ENCODE results near the gene RREB1.

Gene RREB1

DNA sequence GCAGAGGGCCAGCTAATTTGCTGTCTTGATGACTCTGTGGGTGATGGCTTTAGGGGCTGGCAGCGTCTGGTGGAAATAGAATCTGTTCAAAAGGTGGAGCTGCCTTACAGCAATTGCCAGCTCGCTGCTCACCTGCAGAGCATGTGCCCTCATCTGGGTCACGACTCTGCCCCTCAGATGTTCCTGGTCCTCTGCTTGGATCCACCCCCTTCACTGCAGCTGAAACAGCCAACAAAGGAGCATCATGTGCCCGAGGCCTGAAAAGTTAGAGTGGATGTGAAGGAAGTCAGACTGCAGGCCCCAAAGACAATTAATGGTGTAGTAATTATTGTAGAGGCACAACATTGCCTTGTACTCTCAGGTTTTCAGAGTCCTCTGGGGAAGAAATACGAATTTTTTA, 19.9 kb downstream of the RREB1 start:
- DNase-seq, result no peak

DNA sequence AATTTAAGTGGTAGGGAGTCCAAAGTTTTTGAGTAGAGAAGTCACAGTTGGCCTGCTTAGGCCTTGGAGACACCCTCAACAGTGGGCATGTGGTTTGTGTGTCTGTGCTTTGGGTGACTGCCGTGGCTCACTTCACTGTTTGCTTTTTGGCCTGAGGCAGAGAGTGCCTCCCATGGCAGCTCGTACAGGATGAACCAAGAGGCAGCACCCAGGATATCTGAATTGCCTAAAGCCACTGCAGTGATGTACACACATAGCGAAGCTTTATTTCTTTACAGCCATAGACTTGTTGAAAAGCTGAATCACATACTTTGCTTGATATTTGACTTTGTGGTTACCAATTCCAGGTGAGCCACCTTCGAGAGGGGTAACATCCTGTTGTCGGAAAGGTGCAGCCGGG, 21.6 kb downstream of the RREB1 start:
- DNase-seq, result no peak

DNA sequence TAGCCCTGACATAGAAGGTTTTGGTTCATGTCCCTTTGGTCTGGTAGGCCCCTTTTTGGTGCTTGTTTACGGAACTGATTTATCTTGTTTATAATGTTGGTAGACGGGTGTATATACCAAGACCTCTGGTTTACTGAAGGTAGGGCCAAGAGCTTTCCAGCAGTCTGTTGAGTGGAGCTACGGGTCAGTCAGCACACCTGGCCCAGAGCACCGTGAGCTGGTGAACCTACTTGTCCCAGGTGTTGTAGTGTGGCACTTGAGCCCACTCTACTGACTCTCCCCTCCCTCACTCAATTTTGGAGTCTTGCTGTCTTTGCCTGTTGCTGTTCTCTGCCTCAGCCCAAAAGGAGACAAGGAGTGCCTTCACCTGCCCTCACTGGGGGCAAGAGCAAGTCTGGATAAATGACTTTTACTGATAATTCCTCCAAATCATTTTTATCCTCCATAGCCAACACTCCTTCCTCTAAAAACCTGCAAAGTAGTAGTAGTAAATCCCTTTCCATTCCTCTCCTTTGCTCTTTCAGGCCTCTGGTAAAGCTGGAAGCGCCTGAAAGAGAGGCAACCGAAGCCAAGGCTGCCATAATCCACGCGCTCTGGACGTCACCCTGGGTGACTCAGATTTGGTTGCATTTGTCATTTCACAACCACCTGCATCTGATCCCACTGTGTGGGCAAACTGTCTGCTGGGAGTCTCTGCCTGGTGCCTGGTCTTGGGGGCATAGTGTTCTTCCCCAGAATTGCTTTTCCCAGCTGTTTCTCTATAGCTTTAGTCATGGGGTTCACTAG, 22.2 kb downstream of the RREB1 start:
- peak; percentile 69 for DNase-seq

DNA sequence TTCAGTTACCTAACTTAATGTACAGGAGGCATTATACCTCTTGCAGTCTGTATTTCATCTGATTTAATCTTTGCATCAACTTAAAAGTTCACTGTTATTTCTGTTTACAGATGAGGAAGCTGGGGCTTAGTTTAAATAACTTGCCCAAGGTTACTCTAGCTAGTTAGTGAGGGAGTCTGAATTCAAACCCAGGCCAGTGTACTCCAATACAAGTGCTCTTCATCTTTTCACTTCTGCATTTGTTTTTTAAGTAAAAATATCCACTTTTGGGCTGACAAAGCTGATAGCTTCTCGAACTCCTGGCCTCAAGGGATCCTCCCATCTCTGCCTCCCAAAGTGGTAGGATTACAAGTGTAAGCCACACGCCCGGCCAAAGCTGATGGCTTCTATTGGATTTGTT, 23.6 kb downstream of the RREB1 start:
- DNase-seq, result no peak

DNA sequence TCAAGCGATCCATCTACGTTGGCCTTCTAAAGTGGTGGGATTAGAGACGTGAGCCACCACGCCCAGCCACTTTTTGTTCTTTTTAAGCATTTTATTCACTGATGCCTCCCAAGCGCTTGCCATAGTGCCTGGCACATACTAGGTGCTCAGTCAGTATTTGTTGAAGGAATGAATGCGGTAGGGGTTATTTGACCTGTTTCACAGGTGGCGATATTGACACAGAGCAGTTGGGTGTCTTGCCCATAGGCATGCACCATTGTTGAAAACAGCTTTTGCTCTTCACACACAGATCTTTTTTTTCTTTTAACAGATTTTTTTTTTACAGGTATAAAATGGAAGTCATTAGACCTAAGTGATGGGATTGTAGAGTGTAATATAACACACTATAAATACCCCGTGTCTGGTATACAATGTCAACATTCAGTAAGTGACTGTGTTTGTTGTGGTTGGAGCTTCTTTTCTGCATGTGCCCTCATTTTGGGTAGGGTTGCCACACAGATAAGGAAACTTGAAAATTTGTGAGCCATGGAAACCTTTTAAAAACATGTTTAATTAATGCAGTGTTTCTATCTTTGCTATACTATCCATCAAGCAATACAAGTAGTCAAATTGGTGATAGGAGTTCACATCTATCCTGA, 24.8 kb downstream of the RREB1 start:
- DNase-seq, result no peak

DNA sequence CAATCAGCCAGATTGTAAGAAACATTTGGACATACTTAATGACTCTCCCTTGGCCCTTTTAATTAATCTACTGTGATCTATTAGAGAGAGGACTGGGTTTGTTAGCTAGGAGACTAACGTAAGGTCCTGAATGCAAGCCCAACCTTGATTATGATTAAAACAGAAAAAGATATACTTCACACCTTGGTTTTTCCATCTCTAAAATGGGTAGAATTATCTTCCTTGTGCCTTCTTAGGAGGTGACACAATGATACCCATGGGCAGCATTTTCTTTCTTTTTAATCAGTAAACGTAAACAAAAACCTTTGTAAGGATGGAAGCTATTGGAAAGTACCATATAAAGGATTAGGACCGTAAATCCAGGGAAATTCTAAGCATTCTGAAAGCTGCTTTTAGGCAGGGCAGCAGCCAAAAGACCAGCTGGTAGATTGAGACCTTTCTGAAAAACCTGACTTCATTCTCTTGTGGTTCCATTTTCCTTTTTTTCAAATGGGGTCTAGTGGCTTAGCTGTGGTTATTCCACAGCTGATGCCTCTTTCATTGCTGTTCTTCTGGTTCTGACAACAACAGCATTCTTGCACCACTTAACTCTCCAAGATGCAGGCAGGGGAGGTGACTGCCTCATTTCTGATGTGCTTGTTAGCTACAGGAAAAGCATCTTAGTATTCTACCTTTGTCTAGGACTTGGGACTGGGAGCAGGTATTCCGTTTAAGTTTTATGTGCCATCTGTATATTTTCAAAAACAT, 27.4 kb downstream of the RREB1 start:
- DNase-seq, result no peak

DNA sequence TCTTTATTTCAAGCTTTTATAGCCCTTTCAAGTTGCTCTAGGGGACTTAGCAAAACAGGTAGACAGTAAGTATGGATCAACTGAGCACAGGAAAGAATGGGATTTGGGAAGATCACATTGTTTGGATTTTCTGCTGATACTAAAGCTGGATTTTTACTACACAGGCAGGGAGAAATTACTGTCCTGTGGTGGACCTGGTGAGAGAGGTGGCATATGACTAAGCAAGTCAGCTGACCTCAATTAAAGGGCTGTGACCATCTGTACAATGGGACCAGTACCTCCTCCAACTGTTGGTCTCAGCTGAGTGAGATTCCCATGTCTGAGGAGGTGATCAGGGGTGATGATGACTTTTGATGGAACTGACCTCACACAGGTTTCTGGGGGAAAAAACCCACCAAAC, 28.0 kb downstream of the RREB1 start:
- no peak for DNase-seq

DNA sequence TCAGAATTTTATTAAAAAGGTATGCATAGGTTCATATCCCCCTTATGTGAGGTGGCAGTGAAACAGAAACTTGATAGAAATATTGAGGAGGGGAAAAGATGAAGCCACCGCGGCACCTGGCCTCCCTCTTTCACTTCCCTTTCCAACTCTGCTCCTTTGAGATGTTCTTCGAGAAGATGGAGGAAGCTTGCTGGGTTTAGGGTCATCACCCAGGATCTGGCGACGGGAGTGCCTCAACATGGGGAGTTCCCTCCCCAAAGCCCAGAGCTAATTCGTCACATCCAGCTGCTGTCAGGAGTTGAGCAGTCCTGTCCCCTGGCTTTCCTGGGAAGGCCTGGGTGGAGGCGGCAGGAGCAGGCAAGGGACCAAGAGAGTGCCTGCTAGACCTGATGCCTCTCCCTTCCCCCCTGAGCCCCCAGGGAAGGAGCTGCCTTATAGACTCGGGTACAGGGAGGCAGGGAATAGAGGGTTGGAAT, 29.1 kb downstream of the RREB1 start:
- DNase-seq, result no peak

DNA sequence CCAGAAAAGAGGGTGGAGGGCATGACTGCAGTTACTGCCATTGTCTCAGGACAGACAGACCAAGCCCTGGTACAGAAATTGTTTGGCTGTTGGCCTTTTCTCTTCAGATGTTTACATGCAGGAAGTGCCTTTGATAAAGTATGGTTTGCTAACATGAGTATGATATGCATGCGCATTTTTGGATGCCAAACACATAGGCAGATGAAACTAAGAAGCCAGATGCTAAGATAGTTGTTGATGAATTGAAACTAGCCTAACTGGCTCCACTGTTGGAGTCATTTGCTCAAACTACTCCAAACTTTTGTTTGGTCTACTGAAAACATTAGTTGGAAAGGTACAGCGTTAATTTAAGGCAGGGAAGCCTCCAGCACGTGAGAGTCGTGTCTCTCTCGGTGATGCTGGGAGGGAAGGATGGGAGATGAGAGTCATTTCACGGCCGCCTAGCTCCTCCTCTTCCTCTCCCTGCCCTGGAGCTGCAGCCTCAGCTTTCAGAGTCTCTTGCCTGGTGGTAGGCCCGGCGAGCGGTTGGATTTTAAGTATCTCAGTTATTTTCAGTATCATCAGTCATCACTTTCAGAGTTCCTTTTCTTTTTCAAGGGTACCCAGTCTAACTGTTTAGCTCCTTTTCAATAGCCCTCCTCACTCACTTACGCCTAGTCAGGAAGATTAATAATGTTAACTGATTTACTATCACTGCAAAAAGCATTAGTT, 29.7 kb downstream of the RREB1 start:
- peak; percentile 83 for DNase-seq

DNA sequence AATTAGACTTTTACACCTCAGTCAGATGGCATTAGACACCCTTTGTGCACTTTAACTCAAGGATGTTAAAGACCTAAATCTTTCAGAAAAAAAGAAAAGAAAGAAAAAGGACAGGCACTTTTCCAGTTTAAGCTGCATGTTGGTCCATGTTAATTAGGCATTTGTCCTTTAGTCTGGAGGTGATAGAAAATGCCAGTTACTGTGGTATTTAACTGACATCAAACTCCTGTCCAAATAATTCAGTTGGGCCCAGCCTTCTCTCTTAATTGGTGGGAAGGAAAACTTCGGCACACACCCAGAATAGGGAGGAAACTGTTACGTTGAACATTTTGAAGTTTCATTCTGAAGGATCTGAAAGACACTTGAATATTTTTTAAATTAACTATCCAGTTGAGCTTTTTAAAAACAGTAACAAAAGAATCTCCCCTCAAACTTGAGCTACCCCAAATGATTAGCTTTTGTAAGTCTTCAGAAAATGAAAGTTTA, 30.3 kb downstream of the RREB1 start:
- no peak for DNase-seq

DNA sequence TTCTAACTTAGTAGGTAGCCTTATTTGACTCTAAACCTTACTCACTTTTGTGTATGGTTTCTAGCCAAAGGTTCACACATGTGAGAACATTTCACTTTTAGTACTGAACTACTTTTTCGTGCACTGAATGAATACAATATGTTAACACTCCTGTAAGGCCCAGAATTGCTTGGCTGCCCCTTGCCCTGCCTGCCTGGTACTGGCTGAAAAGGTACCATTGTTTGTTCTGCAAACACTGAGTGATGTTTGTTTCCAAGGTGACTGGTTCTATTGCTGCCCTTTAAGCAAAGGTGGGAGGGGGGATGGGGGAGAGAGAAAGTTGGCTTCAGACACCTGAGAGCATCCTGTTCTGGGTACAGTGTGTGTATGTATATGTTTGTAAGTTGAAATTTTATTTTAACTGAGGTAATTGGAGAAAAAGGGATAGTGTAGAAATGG, 31.2 kb downstream of the RREB1 start:
- peak; percentile 56 for DNase-seq

DNA sequence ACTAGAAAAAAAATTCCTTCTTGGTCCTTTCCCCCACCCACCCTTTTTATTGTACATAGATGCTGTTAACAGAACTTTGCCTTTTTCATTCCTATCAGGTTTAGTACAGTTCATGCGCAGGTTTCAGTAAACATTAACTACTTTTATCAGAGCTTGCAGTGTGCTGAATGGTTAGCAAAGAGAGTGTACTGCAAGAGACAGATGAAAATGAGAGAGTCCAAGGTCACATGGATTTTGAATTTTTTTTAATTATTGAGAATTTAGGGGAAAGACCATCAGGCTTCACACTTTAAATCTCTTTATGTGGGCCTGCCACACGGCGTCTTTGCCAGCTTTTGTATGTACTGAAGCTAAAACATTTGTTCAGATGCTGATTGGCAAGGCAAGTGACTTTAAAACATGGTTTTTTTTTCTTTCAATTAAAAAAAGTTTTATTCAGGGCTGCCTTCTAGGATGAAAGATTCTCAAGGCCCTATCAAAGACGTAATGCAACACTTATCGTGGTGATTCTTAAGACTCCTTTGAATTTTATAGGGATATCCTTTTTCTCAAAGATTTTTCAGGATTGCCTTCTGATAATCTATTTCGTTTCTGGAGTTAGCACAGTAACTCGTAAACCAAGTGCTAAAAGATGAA, 32.2 kb downstream of the RREB1 start:
- no peak for DNase-seq

DNA sequence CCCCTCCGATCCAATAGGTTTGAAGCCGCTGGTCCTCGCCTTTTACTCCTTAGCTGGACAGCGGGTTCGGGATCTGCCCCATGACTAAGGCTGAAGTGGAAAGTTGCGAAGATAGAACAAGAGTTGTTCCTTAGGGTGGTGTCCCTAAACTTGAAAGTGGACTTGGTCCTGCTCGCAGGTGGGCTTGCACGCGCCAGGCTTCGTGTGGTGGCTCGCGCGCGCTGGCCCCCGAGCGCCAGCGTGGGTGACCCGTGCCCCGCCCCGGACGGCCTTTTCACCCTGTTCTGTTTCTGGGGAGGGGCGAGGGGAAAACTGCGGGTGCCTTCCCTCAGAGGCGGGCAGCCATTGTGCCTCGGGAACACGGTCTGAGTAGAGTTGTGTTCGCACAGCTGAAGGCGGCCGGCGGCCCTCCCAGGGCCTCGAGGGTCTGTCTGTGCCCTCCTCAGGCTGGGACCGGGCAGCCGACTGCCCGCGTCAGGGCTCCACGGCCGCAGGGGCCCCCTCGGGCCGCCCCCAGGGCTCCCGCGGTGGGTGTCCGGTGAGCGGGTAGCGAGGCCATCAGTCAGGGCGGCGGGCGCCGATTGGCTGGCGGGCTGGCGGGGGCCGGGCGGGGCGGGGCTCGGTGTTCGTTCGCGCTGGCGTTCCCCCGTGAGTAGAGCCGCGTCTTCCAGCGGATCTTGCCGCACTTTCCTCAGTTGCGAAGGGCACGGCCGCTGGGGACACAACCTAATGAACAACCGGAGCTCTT, 33.0 kb downstream of the RREB1 start:
- DNase-seq, result peak; percentile 86

DNA sequence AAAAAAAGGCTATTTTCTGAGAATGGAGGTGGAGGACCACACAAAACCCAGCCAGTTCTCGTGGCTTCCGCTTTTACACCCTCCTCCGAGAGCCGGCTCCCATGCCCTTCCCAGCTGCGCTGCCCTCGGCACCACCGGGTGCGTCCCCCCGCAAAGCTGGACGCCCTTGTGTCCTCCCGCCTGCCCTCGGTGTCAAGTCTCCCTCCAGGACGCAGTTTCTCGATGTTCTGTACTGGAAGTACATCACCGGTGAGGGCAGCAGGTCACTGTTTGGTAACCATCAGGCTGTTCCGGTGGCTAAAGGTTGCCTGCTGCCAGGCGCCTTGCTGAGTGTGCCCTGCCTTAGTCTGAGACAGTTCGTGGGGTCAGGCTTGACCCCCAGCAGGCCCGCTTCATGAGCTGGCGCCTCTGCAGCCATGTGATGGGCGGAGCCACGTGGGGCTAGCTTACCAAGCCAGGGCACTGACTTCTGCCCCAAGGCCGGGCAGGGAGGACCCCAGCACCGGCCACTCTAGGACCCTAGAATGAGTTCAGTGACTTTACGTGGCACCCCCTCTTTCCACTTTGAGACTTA, 34.6 kb downstream of the RREB1 start:
- DNase-seq, result no peak

DNA sequence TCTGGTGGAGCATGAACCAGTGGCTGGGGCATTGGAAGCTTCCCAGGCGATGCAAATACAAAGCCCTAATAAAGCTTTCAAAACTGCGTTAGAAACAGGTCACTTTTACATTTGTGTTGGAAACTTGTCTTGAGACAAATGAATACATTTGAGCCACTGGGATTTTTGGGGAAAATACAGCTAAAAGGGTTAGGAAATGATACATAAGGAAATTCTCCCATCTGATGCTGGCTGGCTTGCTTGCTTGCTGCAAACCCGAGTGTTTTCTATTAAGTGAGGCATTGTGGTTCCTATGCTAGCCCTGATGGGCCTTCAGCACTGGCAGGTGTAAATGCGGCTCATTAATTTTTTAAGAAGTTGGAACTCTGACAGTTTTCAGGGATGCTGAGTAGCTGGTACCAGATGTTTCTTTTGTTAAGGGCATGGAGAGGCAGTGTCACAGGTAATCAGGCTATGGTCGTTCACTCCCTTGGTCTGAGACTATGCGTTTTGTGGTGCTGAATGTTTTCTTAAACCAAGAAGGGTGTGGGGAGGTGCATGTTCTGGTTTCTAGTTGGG, 35.2 kb downstream of the RREB1 start:
- no peak for DNase-seq

DNA sequence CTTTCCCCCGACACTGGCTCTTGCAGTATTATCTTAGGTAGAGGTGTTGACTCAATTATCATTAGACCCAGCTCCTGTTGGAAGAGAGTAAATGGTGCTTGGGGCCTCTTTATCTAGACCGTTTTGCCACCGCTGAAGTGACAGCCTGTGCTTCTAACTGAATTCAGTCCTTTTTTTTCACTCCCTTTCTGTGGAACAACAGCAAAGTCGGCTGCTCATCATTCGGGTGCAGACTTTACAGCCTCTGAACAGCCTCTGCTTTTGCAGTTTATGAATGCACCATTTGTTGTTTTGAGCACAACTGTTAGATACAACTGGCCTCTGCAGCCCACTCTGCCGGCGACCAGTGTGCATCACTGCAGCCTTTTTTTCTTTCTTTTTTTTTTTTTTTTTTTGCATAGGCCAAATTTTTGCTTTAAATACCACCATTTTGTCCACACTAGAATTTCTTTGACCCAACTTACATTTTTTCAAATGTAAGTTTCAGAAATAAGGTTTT, 35.8 kb downstream of the RREB1 start:
- no peak for DNase-seq

DNA sequence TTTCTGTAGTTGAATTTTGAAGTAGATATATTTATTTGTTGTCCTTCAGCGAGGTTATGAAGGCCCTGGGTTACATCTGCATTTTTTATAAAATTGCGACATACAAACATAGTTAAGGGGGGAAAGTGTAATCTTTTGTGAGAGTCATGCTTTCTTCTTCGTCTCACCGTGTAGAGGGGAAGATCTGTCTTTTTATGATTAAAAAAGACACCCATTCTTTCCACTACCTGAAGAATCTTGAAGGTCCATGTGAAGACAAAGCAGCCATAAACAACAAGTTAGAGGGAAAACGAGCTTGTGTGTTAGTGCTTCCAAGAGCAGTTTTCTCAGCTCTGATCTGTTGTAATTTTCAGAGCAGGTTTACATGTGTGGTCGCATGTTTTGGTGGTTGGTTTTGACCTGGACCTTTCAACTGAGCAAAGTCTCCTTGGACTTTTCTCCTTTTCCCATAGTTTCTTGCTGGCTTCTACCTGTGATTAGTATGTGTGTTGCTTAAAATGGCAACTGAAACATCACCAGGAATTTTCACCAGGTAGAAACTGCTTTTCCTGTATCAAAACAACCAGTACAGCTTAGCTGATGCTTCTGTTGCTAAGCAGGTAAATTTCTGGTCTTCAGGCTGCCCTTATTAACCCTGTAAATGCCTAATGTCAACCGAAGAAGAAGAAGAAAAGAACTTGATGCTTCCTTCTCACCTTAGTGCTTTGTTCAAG, 37.3 kb downstream of the RREB1 start:
- no peak for DNase-seq

DNA sequence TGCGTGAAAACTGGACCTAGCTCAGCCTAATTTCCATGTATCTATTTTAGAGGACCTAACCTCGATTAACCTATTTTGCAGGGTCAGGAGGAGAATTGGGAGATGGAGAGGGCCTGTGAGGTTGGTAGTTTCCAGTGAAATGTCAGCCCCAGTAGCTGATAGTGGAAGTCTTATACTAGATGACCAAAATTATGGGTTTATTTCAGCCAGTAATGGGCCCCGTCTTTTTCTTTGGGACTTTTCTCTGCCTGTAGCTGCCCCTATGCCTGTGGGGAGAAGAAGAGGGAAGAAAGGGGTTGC, 37.8 kb downstream of the RREB1 start:
- no peak for DNase-seq

DNA sequence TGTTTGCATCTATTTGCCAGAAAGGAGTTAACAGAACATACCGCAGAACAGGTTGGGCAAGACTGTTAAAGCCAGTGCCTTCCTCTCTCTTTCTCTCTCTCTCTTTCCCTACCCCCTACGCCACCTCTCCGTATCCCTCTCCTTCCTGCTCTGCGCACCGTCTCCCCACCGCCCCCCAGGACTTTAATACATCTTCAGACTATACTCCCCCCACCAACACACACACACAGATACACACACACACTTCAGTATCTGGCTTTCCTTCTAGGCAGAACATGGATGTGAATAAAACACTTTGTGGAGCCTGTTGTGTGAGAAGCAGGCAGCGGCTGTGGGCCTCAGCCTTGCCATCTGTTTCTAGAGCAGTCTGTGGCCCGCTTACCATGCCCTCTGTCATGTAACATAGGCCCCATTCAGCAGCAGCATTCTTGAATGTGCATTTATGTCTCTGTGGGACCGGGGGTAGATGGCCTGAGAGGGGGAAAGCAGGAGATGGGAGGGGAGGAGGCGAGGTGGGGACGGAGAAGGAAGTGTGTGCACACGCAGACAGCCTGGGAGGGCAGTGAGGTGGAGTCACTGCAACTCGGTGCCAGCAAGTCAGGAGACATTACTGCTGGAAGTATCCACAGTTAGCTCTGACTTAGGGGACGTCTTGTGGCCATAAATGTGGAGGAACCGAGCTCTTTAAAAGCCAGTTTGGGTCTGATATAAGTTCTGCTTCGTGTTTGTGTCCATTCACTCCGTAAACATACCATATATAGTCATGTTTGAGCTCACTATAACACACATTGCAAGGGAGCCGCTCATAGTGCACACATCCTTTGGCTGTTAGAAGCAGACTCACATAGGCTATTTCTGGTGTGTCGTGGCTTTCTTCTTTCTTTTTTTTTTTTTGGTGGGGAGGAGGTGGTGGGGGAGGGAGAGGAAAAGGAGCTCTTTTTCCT, 38.4 kb downstream of the RREB1 start:
- DNase-seq, result no peak

Data from activated CD4-positive, alpha-beta T cell treated with anti-CD3 and anti-CD28 coated beads for 48 hours (primary cell).